ENCODE data around the gene NLK.
A peak's percentile ranks its signal among the peaks of the same experiment; 100 is the strongest.

Gene NLK

GRCh38 chr17:28170771-28171170 lies 128.3 kb downstream of the NLK start:
- DNase-seq (ENCODE audit: low read depth), result no peak
- TF ChIP-seq CTCF (IDR thresholded peaks at IDR 0.05; ENCODE audit: low read depth, low read length, missing control alignments), result no peak
- no peak overlapping the region for H3K4me3 ChIP-seq (ENCODE audit: low read depth, low read length)

- no peak for DNase-seq (ENCODE audit: low read depth)
- TF ChIP-seq CTCF (IDR thresholded peaks at IDR 0.05; ENCODE audit: low read depth, low read length, missing control alignments), result no peak
- no peak overlapping the region for H3K4me3 ChIP-seq (ENCODE audit: low read depth, low read length)
These were observed 130.6 kb downstream of the NLK start for GRCh38 chr17:28173031-28173561.

GRCh38 chr17:28173801-28174200 lies 131.3 kb downstream of the NLK start:
- no peak for TF ChIP-seq CTCF (IDR thresholded peaks at IDR 0.05; ENCODE audit: low read depth, low read length, missing control alignments)
- H3K4me3 ChIP-seq (ENCODE audit: low read depth, low read length), result no peak overlapping the region
- no peak for DNase-seq (ENCODE audit: low read depth)

GRCh38 chr17:28174352-28175046 lies 132.0 kb downstream of the NLK start:
- H3K4me3 ChIP-seq (ENCODE audit: low read depth, low read length), result no peak overlapping the region
- DNase-seq (ENCODE audit: low read depth), result peak; percentile 7
- no peak for TF ChIP-seq CTCF (IDR thresholded peaks at IDR 0.05; ENCODE audit: low read depth, low read length, missing control alignments)

- H3K4me3 ChIP-seq (ENCODE audit: low read depth, low read length), result no peak overlapping the region
- no peak for DNase-seq (ENCODE audit: low read depth)
- no peak for TF ChIP-seq CTCF (IDR thresholded peaks at IDR 0.05; ENCODE audit: low read depth, low read length, missing control alignments)
These were observed 134.9 kb downstream of the NLK start for GRCh38 chr17:28177351-28177750.

- no peak for TF ChIP-seq CTCF (IDR thresholded peaks at IDR 0.05; ENCODE audit: low read depth, low read length, missing control alignments)
These were observed 136.3 kb downstream of the NLK start for GRCh38 chr17:28178800-28179199.

GRCh38 chr17:28180449-28180848 lies 138.0 kb downstream of the NLK start:
- H3K4me3 ChIP-seq (ENCODE audit: low read depth, low read length), result no peak overlapping the region
- no peak for TF ChIP-seq CTCF (IDR thresholded peaks at IDR 0.05; ENCODE audit: low read depth, low read length, missing control alignments)
- no peak for DNase-seq (ENCODE audit: low read depth)

More at GRCh38 chr17:28178800-28179199, 136.3 kb downstream of the NLK start:
- no peak overlapping the region for H3K4me3 ChIP-seq (ENCODE audit: low read depth, low read length)
- no peak for DNase-seq (ENCODE audit: low read depth)

All from GM12864 (cell line).